AG04449 (cell line): Measurements from ENCODE around the gene ITGB6.
"Not testable (repeated sequence)": the region's sequence is repeated elsewhere in the genome, so short reads cannot be mapped to it uniquely, and the experiment has no call there.

ENCODE experiments used
- CTCF ChIA-PET: fragments of 350-600 bp; formaldehyde crosslinking; extraction: SDS; loops from one replicate; lab custom pipeline; 2021; ENCODE audit warnings: antibody characterized with exemption; lab: Yijun Ruan, JAX
- POLR2A ChIA-PET: fragments of 400-600, 350-600 bp; formaldehyde crosslinking; extraction: SDS; loops from one replicate; lab custom pipeline; 2020; ENCODE audit warnings: antibody characterized with exemption, inconsistent platforms; lab: Yijun Ruan, JAX
- DNase-seq: peaks from one replicate; pipeline ENCODE4 v3.0.0-alpha.2; 2010; ENCODE audit warnings: low read depth, low spot score
- H3K4me3 ChIP-seq: 2 replicates; pipeline ENCODE4 v1.5.1; 2011; ENCODE audit warnings: low read depth, mild to moderate bottlenecking, control low read depth, low read length
- TF ChIP-seq, protein P1 (sequence below): IDR thresholded peaks from one replicate; pipeline ENCODE4 v1.5.1; 2011; ENCODE audit warnings: mild to moderate bottlenecking, moderate library complexity, low read length, control low read depth, inconsistent platforms; ENCODE audit not compliant: insufficient read depth; ENCODE audit errors: missing control alignments

ITGB6 gene

DNA sequence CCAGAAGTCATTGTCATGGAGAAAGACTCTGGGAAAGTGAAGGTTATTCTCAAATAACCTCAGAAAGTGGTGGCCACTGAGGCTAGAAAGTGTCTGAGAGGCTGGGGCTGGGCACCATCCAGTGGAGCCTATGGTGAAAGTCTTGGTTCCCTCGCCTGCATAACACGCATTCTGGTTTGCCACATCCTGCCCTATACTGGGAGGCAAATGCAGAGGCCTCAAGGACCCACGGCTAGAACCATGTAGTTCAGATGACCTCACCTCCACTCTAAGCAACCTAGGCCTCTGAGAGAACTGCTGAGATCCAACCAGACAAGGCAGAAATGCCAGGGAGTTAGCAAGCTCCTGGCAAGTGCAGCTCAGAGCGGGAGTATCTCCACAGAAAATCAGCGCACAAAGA is 5.1 kb downstream of the ITGB6 start:
- TF ChIP-seq, protein P1, sequence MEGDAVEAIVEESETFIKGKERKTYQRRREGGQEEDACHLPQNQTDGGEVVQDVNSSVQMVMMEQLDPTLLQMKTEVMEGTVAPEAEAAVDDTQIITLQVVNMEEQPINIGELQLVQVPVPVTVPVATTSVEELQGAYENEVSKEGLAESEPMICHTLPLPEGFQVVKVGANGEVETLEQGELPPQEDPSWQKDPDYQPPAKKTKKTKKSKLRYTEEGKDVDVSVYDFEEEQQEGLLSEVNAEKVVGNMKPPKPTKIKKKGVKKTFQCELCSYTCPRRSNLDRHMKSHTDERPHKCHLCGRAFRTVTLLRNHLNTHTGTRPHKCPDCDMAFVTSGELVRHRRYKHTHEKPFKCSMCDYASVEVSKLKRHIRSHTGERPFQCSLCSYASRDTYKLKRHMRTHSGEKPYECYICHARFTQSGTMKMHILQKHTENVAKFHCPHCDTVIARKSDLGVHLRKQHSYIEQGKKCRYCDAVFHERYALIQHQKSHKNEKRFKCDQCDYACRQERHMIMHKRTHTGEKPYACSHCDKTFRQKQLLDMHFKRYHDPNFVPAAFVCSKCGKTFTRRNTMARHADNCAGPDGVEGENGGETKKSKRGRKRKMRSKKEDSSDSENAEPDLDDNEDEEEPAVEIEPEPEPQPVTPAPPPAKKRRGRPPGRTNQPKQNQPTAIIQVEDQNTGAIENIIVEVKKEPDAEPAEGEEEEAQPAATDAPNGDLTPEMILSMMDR: no peak
- no peak overlapping the region for H3K4me3 ChIP-seq
- no peak for DNase-seq
- ChIA-PET CTCF (interaction anchor here (1.3 kb wide), 1 partner anchor 85 kb away, joined by 4 read pairs; no protein-coding TSS in a partner anchor), POLR2A (no interaction called here)

DNA sequence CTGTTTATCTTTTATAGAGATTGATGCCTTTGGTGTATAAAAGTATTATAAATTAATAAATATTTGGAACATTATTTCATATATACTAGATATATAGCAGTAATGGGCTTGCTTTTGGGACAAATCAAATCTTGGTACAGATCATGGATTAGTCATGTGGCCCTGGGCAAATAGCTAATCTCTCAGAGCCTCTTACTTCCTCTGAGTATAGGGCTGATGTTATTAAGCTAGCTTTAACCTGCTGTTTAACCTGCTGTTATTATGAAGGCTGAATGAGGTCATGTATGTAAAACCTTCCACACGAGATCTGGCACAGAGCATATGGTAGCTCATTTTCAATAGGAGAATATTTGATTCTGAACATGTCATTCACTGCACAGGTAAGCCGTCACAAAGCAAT is 5.7 kb downstream of the ITGB6 start:
- POLR2A ChIA-PET: interaction anchor here (0.7 kb wide), 1 partner anchor 149 kb away, joined by 3 read pairs; no protein-coding TSS in a partner anchor

DNA sequence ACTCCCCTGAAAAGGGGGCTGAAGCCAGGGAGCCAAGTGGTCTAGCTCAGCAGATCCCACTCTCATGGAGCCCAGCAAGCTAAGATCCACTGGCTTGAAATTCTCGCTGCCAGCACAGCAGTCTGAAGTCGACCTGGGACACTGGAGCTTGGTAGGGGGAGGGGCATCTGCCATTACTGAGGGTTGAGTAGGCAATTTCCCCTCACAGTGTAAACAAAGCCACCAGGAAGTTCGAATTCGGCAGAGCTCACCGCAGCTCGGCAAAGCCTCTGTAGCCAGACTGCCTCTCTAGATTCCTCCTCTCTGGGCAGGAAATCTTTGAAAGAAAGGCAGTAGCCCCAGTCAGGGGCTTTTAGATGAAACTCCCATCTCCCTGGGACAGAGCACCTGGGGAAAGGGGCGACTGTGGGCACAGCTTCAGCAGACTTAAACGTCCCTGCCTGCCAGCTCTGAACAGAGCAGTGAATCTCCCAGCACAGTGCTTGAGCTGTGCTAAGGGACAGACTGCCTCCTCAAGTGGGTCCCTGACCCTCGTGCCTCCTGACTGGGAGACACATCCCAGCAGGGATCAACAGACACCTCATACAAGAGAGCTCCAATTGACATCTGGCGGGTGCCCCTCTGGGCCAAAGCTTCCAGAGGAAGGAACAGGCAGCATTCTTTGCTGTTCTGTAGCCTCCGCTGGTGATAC is 18.8 kb downstream of the ITGB6 start:
- H3K4me3 ChIP-seq, CTCF ChIA-PET, DNase-seq: not testable (repeated sequence)
- POLR2A ChIA-PET: interaction anchor here (0.8 kb wide), 1 partner anchor 28 kb away, joined by 4 read pairs; no protein-coding TSS in a partner anchor

More for the DNA sequence above, 5.7 kb downstream of the ITGB6 start:
- H3K4me3 ChIP-seq: no peak overlapping the region
- DNase-seq: no peak
- TF ChIP-seq, protein P1: no peak
- CTCF ChIA-PET: no interaction called here

DNA sequence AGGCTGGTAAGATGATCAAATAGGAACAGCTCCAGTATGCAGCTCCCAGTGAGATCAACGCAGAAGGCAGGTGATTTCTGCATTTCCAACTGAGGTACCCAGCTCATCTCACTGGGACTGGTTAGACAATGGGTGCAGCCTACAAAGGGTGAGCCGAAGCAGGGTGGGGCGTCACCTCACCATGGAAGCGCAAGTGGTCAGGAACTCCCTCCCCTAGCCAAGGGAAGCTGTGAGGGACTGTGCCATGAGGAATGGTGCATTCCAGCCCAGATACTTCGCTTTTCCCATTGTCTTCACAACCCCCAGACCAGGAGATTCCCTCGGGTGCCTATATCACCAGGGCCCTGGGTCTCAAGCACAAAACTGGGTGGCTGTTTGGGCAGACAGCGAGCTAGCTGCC is 19.4 kb downstream of the ITGB6 start:
- H3K4me3 ChIP-seq, DNase-seq, POLR2A ChIA-PET, CTCF ChIA-PET: not testable (repeated sequence)

DNA sequence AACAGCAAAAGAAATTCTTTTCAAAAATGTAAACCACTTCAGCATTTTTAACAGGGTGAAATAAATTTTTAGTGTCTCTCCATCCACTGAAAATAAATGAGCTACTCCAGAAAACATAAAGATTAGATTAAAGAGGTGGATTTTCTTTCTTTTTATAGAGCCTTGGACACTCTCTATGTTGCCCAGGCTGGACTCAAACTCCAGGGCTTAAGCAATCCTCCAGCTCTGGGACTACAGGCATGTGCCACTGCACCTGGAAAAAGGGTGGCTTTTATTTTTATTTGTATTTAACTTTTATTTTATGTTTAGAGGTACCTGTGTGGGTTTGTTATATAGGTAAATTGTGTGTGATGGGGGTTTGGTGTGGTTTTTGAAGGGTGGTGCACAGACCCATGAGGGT is 19.9 kb downstream of the ITGB6 start:
- no peak overlapping the region for H3K4me3 ChIP-seq
- no peak for DNase-seq
- TF ChIP-seq, protein P1: no peak
- ChIA-PET CTCF (no interaction called here), POLR2A (no interaction called here)

DNA sequence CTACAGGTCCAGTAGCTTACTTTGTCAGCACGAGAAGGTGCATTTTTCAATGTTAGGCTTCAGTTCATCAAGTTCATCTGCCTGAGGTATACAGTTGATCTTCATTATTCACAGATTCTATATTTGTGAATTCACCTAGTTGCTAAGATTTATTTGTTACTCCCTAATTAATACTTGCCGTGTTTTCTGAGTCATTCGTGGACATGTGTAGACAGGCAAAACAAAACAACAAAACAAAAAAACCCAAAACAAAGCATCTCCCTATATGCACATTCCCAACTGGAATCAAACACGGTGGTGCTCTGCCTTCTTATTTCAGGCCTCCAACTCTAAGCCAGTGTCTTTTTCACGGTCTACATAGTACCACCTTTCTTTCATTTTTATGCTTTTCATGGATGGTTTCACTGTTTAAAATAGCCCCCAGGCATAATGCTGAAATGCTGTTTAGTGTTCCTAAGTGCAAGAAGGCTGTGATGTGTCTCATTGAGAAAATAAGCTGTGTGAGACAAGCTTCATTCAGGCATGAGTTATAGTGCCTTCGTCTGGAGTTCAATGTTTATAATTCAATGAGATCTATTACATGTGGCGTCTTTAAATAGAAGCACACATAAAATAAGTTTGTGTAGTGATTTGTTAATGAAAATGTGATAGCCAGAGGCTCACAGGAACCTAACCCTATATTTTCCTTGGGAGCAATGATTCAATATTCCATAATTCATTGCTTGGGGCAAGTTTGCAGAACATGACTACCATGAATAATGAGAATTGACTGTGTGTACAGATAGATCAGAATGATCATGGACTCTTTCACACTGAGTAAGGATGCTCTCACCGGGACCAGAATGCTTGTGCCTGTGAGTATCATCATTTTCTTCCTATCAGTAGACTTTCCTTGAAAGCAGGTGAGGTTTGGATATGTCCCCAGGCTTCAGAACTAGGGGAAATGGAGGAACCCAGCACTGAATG is 24.6 kb downstream of the ITGB6 start:
- DNase-seq: no peak
- no peak overlapping the region for H3K4me3 ChIP-seq
- ChIA-PET POLR2A (no interaction called here), CTCF (no interaction called here)
- TF ChIP-seq, protein P1: no peak

DNA sequence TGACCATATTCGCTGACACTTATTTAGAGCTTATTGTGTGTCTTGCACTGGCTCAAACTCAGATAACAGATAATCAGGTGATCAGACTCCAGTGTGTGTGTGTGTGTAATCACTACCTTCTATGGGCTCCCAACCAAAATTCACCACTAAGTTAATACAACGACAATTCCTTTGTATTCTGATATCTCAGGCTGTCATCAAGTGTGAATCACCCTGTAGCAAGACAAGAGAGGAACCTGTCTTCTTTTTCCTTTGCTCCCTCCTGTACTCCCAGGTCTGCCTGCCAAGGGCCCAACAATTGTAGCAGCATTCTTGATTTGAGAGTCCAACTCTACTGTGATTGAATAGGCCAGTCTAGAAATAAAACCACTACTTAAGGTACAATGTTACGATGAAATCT is 25.8 kb downstream of the ITGB6 start:
- ChIA-PET POLR2A (interaction anchor here (0.5 kb wide), 1 partner anchor 96 kb away, joined by 3 read pairs; no protein-coding TSS in a partner anchor), CTCF (interaction anchor here (1.3 kb wide), 1 partner anchor 12 kb away, joined by 3 read pairs; no protein-coding TSS in a partner anchor)
- TF ChIP-seq, protein P1: no peak
- no peak overlapping the region for H3K4me3 ChIP-seq
- DNase-seq: no peak
